Neural cell (in vitro differentiated cells): ENCODE data around the gene MAP4K3. TPM values are rescaled to one million over a fixed set of nuclear protein-coding genes. Genes with fewer than 3 reads are reported as not detected.

Experiments
- H2AFZ ChIP-seq: fragments of 200-600, 300-800 bp; sonication (generic), shearing (Covaris generic); 2 replicates; pipeline ENCODE4 v1.6.0; 2014; ENCODE audit warnings: low read depth, mild to moderate bottlenecking, antibody characterized with exemption, low read length, moderate library complexity
- H3F3A ChIP-seq: fragments of 200-600 bp; shearing (Covaris generic); 2 replicates; pipeline ENCODE4 v1.6.1; 2016; ENCODE audit warnings: mild to moderate bottlenecking, moderate library complexity, mixed read lengths, antibody characterized with exemption, low read length; ENCODE audit not compliant: insufficient read depth, poor library complexity, severe bottlenecking
- H3K27ac ChIP-seq: fragments of 200-600, 300-800 bp; sonication (generic), shearing (Covaris generic); 2 replicates; pipeline ENCODE4 v1.5.1; 2014; ENCODE audit warnings: mild to moderate bottlenecking, low read length, moderate library complexity
- H3K27me3 ChIP-seq: fragments of 300-800, 200-600 bp; sonication (generic), shearing (Covaris generic); 2 replicates; pipeline ENCODE4 v1.6.0; 2014; ENCODE audit warnings: mild to moderate bottlenecking, low read depth, low read length, moderate library complexity; ENCODE audit not compliant: insufficient read depth
- H3K36me3 ChIP-seq: fragments of 300-800, 200-600 bp; sonication (generic), shearing (Covaris generic); 2 replicates; pipeline ENCODE4 v1.5.1; 2014; ENCODE audit warnings: mild to moderate bottlenecking, antibody characterized with exemption, low read length, moderate library complexity; ENCODE audit not compliant: insufficient read depth
- H3K4me2 ChIP-seq: fragments of 300-800, 200-600 bp; sonication (generic), shearing (Covaris generic); 2 replicates; pipeline ENCODE4 v1.6.0; 2014; ENCODE audit warnings: mild to moderate bottlenecking, low read length
- H3K4me3 ChIP-seq: fragments of 300-800, 200-600 bp; sonication (generic), shearing (Covaris generic); 2 replicates; pipeline ENCODE4 v1.5.1; 2014; ENCODE audit warnings: mild to moderate bottlenecking, low read length, moderate library complexity
- H3K79me2 ChIP-seq: fragments of 200-600 bp; shearing (Covaris generic); replicated peaks from 2 replicates; pipeline ENCODE4 v1.6.0; 2014; ENCODE audit warnings: mild to moderate bottlenecking, low read length, moderate library complexity; ENCODE audit not compliant: insufficient read depth
- H3K9ac ChIP-seq: fragments of 300-800, 200-600 bp; sonication (generic), shearing (Covaris generic); 2 replicates; pipeline ENCODE4 v1.6.1; 2016; ENCODE audit warnings: mild to moderate bottlenecking, low read length, mixed read lengths
- H3K9me2 ChIP-seq: fragments of 200-600 bp; shearing (Covaris generic); 2 replicates; pipeline ENCODE4 v1.6.1; 2016; ENCODE audit warnings: mild to moderate bottlenecking, low read length, mixed read lengths; ENCODE audit not compliant: insufficient read depth
- H3K9me3 ChIP-seq: fragments of 200-600, 300-800 bp; sonication (generic), shearing (Covaris generic); 2 replicates; pipeline ENCODE4 v1.6.1; 2016; ENCODE audit warnings: mild to moderate bottlenecking, mixed run types, low read length, moderate library complexity, mixed read lengths
- H4K20me1 ChIP-seq: fragments of 200-600 bp; shearing (Covaris generic); 2 replicates; pipeline ENCODE4 v1.6.1; 2016; ENCODE audit warnings: mild to moderate bottlenecking, mixed run types; ENCODE audit not compliant: insufficient read depth
- CTCF ChIP-seq: fragments of 450-650 bp; IDR thresholded peaks from 2 replicates; pipeline ENCODE4 v1.5.1; 2014; ENCODE audit warnings: antibody characterized with exemption, mild to moderate bottlenecking, moderate library complexity; ENCODE audit not compliant: poor library complexity, severe bottlenecking
- EP300 ChIP-seq: fragments of 450-650 bp; conservative IDR thresholded peaks from 2 replicates; pipeline ENCODE4 v1.6.1; 2014; ENCODE audit warnings: antibody characterized with exemption, mild to moderate bottlenecking, moderate library complexity; ENCODE audit not compliant: poor library complexity, severe bottlenecking
- EZH2 ChIP-seq: fragments of 200-600, 300-800 bp; shearing (Covaris generic), sonication (generic); IDR thresholded peaks from 2 replicates; pipeline ENCODE4 v1.6.1; 2014; ENCODE audit warnings: antibody characterized with exemption, low read length, borderline replicate concordance, mild to moderate bottlenecking; ENCODE audit not compliant: insufficient read depth, poor library complexity, severe bottlenecking
- MXI1 ChIP-seq: fragments of 450-650 bp; conservative IDR thresholded peaks from 2 replicates; pipeline ENCODE4 v1.6.1; 2014; ENCODE audit warnings: antibody characterized with exemption, mild to moderate bottlenecking; ENCODE audit not compliant: poor library complexity, severe bottlenecking
- POLR2AphosphoS5 ChIP-seq: IDR thresholded peaks from 2 replicates; pipeline ENCODE4 v1.6.1; 2012
- RAD21 ChIP-seq: fragments of 450-650 bp; conservative IDR thresholded peaks from 2 replicates; pipeline ENCODE4 v1.6.1; 2014; ENCODE audit warnings: antibody characterized with exemption, mild to moderate bottlenecking, moderate library complexity
- SMC3 ChIP-seq: fragments of 450-650 bp; conservative IDR thresholded peaks from 2 replicates; pipeline ENCODE4 v1.6.1; 2014; ENCODE audit warnings: antibody characterized with exemption, mild to moderate bottlenecking, moderate library complexity; ENCODE audit not compliant: poor library complexity
- TAF1 ChIP-seq: IDR thresholded peaks from 2 replicates; pipeline ENCODE4 v1.6.1; 2012; ENCODE audit warnings: low read depth
- polyA plus RNA-seq: library from polyadenylated mRNA; depleted of rRNA; stranded (reverse); fragments of >200 nt; gene quantifications from 2 replicates; pipeline ENCODE4 v1.2.3, GENCODE V29; 2014
- TF ChIP-seq, protein P1 (sequence below): IDR thresholded peaks from 2 replicates; pipeline ENCODE4 v1.6.1; 2012; ENCODE audit warnings: borderline replicate concordance

MAP4K3 gene
- polyA plus RNA-seq, 1 donor from 2014 or later: 105 TPM

DNA sequence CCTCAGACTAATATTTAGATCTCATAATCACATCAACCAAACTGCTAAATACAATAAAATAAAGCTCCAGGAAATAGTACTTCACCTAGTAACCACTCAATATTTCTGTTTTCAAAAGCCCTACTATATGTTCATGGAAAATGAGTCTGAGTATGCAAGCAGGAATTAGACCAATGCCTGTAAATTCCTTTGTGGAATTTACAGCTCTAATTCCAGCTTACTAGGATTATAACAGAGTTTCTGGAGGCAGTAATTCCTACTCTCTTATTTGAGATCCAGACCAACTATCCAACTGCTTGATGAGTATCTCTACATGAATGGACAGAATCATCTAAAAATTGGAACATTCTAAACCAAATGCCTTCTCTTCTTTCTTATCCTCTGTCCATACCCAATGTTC, 204.9 kb downstream of the MAP4K3 start:
- H3K4me2 ChIP-seq: no peak overlapping the region

DNA sequence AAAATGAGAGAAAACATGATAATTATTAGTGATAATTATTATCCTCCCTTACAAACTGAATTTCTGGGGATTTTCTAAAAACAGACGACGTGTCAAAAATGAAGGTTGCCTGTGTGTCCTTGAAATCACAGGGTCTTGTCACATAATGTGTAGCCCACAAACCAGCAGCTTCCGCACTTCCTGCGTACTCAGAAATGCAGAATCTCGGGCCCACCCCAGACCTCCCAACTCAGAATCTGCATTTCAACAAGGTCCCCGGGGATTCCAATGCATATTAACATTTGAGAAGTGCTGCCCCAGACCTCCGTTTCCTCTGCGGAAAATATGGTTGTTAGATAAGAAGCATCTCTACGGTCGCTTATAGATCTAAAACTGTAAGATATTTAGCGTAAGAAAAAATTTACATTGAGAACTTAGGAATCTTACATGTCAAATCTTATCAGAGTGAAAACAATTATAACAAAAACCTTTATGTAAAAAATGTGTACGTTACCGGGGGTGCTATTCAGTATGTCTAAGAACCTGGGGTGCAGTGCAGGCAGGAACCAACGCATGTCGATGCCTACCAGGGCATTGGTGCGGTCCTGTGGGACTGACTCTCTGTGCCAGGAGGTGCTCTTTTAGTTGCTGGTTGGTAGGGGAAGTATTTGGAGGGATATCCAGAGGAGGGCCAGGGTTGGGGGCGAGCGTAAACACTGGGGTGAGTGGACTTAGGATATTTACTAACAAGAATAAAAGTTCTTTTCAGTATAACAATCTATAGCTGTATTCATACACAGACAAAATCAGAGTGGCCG, 208.5 kb downstream of the MAP4K3 start:
- Histone ChIP-seq H3K9me2 (no peaks in the 10 kb centered on the region), H3K27ac (no peak overlapping the region), H3K36me3 (no peaks in the 10 kb centered on the region), H4K20me1 (no peaks in the 10 kb centered on the region), H3K27me3 (no peaks in the 10 kb centered on the region), H3K4me2 (no peak overlapping the region), H3K9ac (no peak overlapping the region), H3F3A (no peaks in the 10 kb centered on the region), H2AFZ (no peak overlapping the region), H3K79me2 (no peaks in the 10 kb centered on the region), H3K9me3 (no peaks in the 10 kb centered on the region), H3K4me3 (no peak overlapping the region)
- TF ChIP-seq TAF1: no peak
- TF ChIP-seq EP300: no peak
- peak; percentile 22 for TF ChIP-seq SMC3
- no peak for TF ChIP-seq MXI1
- TF ChIP-seq CTCF: peak; percentile 30

More for the DNA sequence above, 204.9 kb downstream of the MAP4K3 start:
- Histone ChIP-seq H3K79me2 (no peaks in the 10 kb centered on the region), H3K9ac (no peak overlapping the region), H3K9me2 (no peaks in the 10 kb centered on the region), H3K9me3 (no peaks in the 10 kb centered on the region), H2AFZ (no peak overlapping the region), H3K4me3 (no peak overlapping the region), H3K27me3 (no peaks in the 10 kb centered on the region), H4K20me1 (no peaks in the 10 kb centered on the region), H3F3A (no peaks in the 10 kb centered on the region), H3K36me3 (no peaks in the 10 kb centered on the region), H3K27ac (no peak overlapping the region)
- TF ChIP-seq POLR2AphosphoS5 (no peak), TAF1 (no peak), SMC3 (no peak), EZH2 (no peak), EP300 (no peak), RAD21 (no peak), CTCF (no peak)
- TF ChIP-seq, protein P1, sequence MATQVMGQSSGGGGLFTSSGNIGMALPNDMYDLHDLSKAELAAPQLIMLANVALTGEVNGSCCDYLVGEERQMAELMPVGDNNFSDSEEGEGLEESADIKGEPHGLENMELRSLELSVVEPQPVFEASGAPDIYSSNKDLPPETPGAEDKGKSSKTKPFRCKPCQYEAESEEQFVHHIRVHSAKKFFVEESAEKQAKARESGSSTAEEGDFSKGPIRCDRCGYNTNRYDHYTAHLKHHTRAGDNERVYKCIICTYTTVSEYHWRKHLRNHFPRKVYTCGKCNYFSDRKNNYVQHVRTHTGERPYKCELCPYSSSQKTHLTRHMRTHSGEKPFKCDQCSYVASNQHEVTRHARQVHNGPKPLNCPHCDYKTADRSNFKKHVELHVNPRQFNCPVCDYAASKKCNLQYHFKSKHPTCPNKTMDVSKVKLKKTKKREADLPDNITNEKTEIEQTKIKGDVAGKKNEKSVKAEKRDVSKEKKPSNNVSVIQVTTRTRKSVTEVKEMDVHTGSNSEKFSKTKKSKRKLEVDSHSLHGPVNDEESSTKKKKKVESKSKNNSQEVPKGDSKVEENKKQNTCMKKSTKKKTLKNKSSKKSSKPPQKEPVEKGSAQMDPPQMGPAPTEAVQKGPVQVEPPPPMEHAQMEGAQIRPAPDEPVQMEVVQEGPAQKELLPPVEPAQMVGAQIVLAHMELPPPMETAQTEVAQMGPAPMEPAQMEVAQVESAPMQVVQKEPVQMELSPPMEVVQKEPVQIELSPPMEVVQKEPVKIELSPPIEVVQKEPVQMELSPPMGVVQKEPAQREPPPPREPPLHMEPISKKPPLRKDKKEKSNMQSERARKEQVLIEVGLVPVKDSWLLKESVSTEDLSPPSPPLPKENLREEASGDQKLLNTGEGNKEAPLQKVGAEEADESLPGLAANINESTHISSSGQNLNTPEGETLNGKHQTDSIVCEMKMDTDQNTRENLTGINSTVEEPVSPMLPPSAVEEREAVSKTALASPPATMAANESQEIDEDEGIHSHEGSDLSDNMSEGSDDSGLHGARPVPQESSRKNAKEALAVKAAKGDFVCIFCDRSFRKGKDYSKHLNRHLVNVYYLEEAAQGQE: no peak
